GM19324 (cell line): ENCODE measurements around the gene PLCD4.

ENCODE experiments used
- ATAC-seq: cut with Tn5 transposase; IDR thresholded peaks from one replicate; pipeline ENCODE4 v1.9.1; 2021; ENCODE audit warnings: mild to moderate bottlenecking, moderate library complexity; ENCODE audit not compliant: unreplicated experiment, low FRiP score

Gene PLCD4

GRCh38 chr2:218662377-218662776, 54.7 kb downstream of the PLCD4 start:
- ATAC-seq: no peak

- no peak for ATAC-seq
Measured at GRCh38 chr2:218662827-218663226, 55.1 kb downstream of the PLCD4 start.

- ATAC-seq: no peak
Measured at GRCh38 chr2:218663901-218664300, 56.2 kb downstream of the PLCD4 start.

GRCh38 chr2:218664653-218665052, 57.0 kb downstream of the PLCD4 start:
- no peak for ATAC-seq

GRCh38 chr2:218671097-218671653, 63.5 kb downstream of the PLCD4 start:
- ATAC-seq: no peak

- ATAC-seq: peak; percentile 96
Measured at GRCh38 chr2:218671654-218672566, 64.2 kb downstream of the PLCD4 start, which contains the start of the genes RNF25 and STK36. RNF25 (minus strand) TSS chr2:218672002; CDS start chr2:218671970, 32 bp downstream. STK36 (plus strand) TSS chr2:218672086; CDS start chr2:218672830, 744 bp downstream.

GRCh38 chr2:218679119-218679518, 71.4 kb downstream of the PLCD4 start:
- no peak for ATAC-seq

GRCh38 chr2:218680061-218680460, 72.4 kb downstream of the PLCD4 start:
- no peak for ATAC-seq
